MM.1S (cell line): ENCODE measurements around the gene MUCL3.

ENCODE experiments used
- DNase-seq: peaks from one replicate; pipeline ENCODE4 v3.0.0-alpha.2; 2015
- H2AFZ ChIP-seq: fragments of 300-600 bp; sonication (generic); 2 replicates; pipeline ENCODE4 v1.6.0; 2016; ENCODE audit warnings: antibody characterized with exemption, low read length
- H3F3A ChIP-seq: fragments of 300-600 bp; sonication (generic); 2 replicates; pipeline ENCODE4 v1.6.1; 2016; ENCODE audit warnings: mild to moderate bottlenecking, antibody characterized with exemption, low read length, moderate library complexity, mixed read lengths; ENCODE audit not compliant: insufficient read depth
- H3K27ac ChIP-seq: fragments of 300-600 bp; sonication (generic); 2 replicates; pipeline ENCODE4 v1.5.1; 2016; ENCODE audit warnings: mild to moderate bottlenecking, low read length
- H3K27me3 ChIP-seq: fragments of 300-600 bp; sonication (generic); replicated peaks from 2 replicates; pipeline ENCODE4 v1.6.0; 2016; ENCODE audit warnings: low read length; ENCODE audit not compliant: insufficient read depth
- H3K36me3 ChIP-seq: fragments of 300-600 bp; sonication (generic); replicated peaks from 2 replicates; pipeline ENCODE4 v1.6.1; 2016; ENCODE audit warnings: mild to moderate bottlenecking, low read length, mixed read lengths; ENCODE audit not compliant: insufficient read depth
- H3K4me1 ChIP-seq: fragments of 300-600 bp; sonication (generic); 2 replicates; pipeline ENCODE4 v1.6.1; 2016; ENCODE audit warnings: low read length, mixed read lengths
- H3K4me2 ChIP-seq: fragments of 300-600 bp; sonication (generic); 2 replicates; pipeline ENCODE4 v1.6.0; 2016; ENCODE audit warnings: low read depth, low read length
- H3K4me3 ChIP-seq: fragments of 300-600 bp; sonication (generic); 2 replicates; pipeline ENCODE4 v1.5.1; 2016; ENCODE audit warnings: low read length, mixed read lengths
- H3K79me2 ChIP-seq: fragments of 300-600 bp; sonication (generic); 2 replicates; pipeline ENCODE4 v1.6.1; 2016; ENCODE audit warnings: mixed run types, low read length, mixed read lengths
- H3K9ac ChIP-seq: fragments of 300-600 bp; sonication (generic); 2 replicates; pipeline ENCODE4 v1.6.1; 2016; ENCODE audit warnings: low read length, mixed read lengths
- H3K9me2 ChIP-seq: fragments of 300-600 bp; sonication (generic); replicated peaks from 2 replicates; pipeline ENCODE4 v1.6.1; 2016; ENCODE audit warnings: mild to moderate bottlenecking, low read length, mixed read lengths; ENCODE audit not compliant: insufficient read depth
- H3K9me3 ChIP-seq: fragments of 300-600 bp; sonication (generic); replicated peaks from 2 replicates; pipeline ENCODE4 v1.6.1; 2016; ENCODE audit warnings: mild to moderate bottlenecking, low read length, mixed read lengths; ENCODE audit not compliant: insufficient read depth
- H4K20me1 ChIP-seq: fragments of 300-600 bp; sonication (generic); 2 replicates; pipeline ENCODE4 v1.6.1; 2016; ENCODE audit warnings: mild to moderate bottlenecking, low read length, moderate library complexity, mixed read lengths; ENCODE audit not compliant: insufficient read depth
- CTCF ChIP-seq: fragments of 300-600 bp; sonication (generic); IDR thresholded peaks from 2 replicates; pipeline ENCODE4 v1.5.1; 2016; ENCODE audit warnings: antibody characterized with exemption, low read length, mixed read lengths
- EZH2 ChIP-seq: fragments of 300-600 bp; sonication (generic); optimal IDR thresholded peaks from 2 replicates; pipeline ENCODE3; 2017; ENCODE audit warnings: low read depth, mild to moderate bottlenecking, antibody characterized with exemption, low read length, mixed read lengths
- EZH2phosphoT487 ChIP-seq: fragments of 300-600 bp; sonication (generic); IDR thresholded peaks from 2 replicates; pipeline ENCODE4 v1.6.1; 2018; ENCODE audit warnings: antibody characterized with exemption, low read length

Gene MUCL3

DNA sequence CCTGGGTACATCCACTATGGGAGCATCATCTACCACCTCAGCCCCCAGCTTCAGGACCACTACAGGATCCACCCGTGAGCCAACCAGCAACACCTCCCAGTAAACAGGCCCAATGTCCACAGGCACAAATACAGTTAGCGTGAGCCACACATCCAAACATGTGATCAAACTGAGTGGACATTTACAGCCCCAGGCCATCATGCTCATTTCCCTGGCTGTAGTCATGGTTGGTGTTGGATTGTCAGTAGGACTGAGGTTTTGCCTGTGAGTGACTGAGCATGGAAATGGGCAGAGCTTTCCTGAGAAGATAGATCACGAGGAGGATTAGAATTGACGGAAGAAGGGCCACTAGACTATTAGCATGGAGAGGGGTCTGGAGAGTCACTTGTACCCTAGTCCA lies 32.0 kb downstream of the MUCL3 start:
- Histone ChIP-seq H3K36me3 (no peaks in the 10 kb centered on the region), H2AFZ (no peak overlapping the region), H3K79me2 (no peaks in the 10 kb centered on the region), H3K4me1 (no peaks in the 10 kb centered on the region), H3K9me3 (no peaks in the 10 kb centered on the region), H3K9ac (no peak overlapping the region), H3F3A (no peaks in the 10 kb centered on the region), H3K27me3 (peaks cover under 1% of the 10 kb centered on the region; the same call in 1 of the 2 replicates), H3K27ac (no peak overlapping the region), H3K4me3 (no peak overlapping the region), H3K9me2 (no peaks in the 10 kb centered on the region), H3K4me2 (no peak overlapping the region), H4K20me1 (no peaks in the 10 kb centered on the region)
- TF ChIP-seq EZH2 (no peak), EZH2phosphoT487 (no peak), CTCF (no peak)
- no peak for DNase-seq

DNA sequence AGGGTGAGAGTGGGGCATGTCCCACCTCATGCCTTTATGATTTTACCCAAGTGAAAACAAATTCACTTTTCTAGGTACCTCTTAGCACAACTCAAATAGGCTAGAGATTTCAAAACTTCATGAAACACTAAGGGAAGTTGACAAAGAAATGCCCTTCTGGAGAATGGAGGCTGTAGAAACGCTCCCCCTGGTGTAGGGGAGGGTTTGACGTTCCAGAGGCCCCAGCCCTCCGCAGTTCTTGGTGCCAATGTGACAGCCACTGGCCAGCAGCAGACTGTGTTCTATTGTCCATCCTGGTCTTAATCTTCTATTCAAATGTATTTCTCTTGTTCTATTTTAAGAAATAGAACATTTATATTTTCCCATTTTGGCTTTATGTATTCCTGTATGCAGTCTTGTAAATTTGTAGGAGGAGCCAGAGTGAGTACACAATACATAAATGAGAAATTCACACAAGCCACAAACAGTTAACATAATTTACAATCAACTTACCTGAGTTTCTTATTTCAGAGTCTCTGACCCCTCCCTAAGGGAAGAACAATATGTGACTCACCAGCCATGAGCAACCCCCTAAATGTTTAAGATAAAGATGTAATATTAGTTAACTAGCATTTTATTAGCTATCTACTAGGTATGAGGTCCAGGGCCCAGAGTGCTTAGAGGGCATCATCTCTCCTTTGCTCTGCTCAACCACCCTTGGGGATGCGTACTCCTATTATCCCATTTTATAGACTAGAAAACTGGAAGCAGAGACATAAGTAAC lies 33.9 kb downstream of the MUCL3 start:
- Histone ChIP-seq H3K79me2 (no peaks in the 10 kb centered on the region), H4K20me1 (no peaks in the 10 kb centered on the region), H3F3A (no peaks in the 10 kb centered on the region; the same call in 1 of the 2 replicates), H3K27me3 (peaks cover 11% of the 10 kb centered on the region), H3K4me3 (no peak overlapping the region), H3K9ac (no peak overlapping the region), H3K4me1 (peaks cover 7% of the 10 kb centered on the region), H3K36me3 (no peaks in the 10 kb centered on the region), H3K27ac (no peak overlapping the region), H2AFZ (no peak overlapping the region), H3K9me3 (no peaks in the 10 kb centered on the region), H3K4me2 (no peak overlapping the region), H3K9me2 (no peaks in the 10 kb centered on the region)
- DNase-seq, result no peak
- TF ChIP-seq CTCF (no peak), EZH2phosphoT487 (no peak), EZH2 (no peak)

DNA sequence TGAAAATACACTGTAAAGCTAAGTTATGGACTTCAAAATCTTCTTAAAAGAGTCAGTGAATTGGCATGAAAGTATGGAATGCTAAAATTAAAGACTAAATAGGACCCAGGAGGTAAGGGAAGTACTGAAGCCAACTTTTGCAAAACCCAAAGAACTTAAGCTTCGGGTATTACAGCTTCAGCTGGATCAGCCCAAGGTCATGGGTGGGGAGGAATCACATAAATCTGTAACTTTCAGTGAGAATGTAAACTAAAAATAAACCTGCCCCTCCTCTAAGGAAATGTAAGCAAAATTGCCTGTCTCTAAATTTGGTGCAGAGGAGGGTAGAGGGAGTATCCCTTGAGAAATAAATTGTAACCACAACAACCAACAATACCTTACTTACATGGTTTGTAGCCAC lies 38.4 kb downstream of the MUCL3 start:
- Histone ChIP-seq H3K9me3 (no peaks in the 10 kb centered on the region), H3K27ac (no peak overlapping the region), H3K4me2 (peak overlapping the region; percentile 2; the same call in 1 of the 2 replicates), H4K20me1 (no peaks in the 10 kb centered on the region), H2AFZ (no peak overlapping the region), H3F3A (no peaks in the 10 kb centered on the region; the same call in 1 of the 2 replicates), H3K36me3 (no peaks in the 10 kb centered on the region), H3K4me1 (peaks cover 9% of the 10 kb centered on the region), H3K9ac (no peak overlapping the region), H3K27me3 (peaks cover 27% of the 10 kb centered on the region), H3K4me3 (no peak overlapping the region), H3K79me2 (no peaks in the 10 kb centered on the region), H3K9me2 (no peaks in the 10 kb centered on the region)
- TF ChIP-seq CTCF (no peak), EZH2phosphoT487 (no peak), EZH2 (no peak)
- peak; percentile 37 for DNase-seq
